ENCODE measurements around the gene SMC4. TPM values are rescaled to one million over a fixed set of nuclear protein-coding genes. Genes with fewer than 3 reads are reported as not detected.

Gene SMC4
- total RNA-seq, 1 experiment from 2014 or later, result 183 TPM

GRCh38 chr3:160365869-160366522 lies 33.5 kb upstream of the SMC4 start:
- Histone ChIP-seq H3F3A (ENCODE audit: low read length, unreplicated experiment) (no peaks in the 10 kb centered on the region), H3K4me2 (ENCODE audit: low read length) (no peak overlapping the region), H3K9ac (ENCODE audit: low read length) (no peak overlapping the region), H3K27me3 (ENCODE audit: low read length) (no peaks in the 10 kb centered on the region), H3K9me2 (replicated peaks; ENCODE audit: low read length) (no peaks in the 10 kb centered on the region), H3K9me3 (ENCODE audit: low read length) (no peaks in the 10 kb centered on the region), H3K27ac (ENCODE audit: low read length) (no peak overlapping the region), H2AFZ (ENCODE audit: low read length) (no peak overlapping the region), H3K4me3 (ENCODE audit: low read length) (no peak overlapping the region), H4K20me1 (ENCODE audit: low read length) (no peaks in the 10 kb centered on the region), H3K4me1 (ENCODE audit: insufficient read depth, low read length) (no peaks in the 10 kb centered on the region), H3K36me3 (ENCODE audit: low read depth, low read length) (no peaks in the 10 kb centered on the region), H3K79me2 (ENCODE audit: low read length) (no peaks in the 10 kb centered on the region)
- no peak for DNase-seq
- POLR2A ChIA-PET (ENCODE audit: unreplicated experiment), result no interaction called here
- intact Hi-C loops (cut with micrococcal nuclease), result no loop called here
- CTCF ChIA-PET, result no interaction called here
- no TSS peak for BruUV-seq (replicated peaks)
- ATAC-seq, result no peak
- no peak for TF ChIP-seq CTCF (conservative IDR thresholded peaks at IDR 0.05; ENCODE audit: low read depth, low read length)
- no peak for TF ChIP-seq EZH2 (IDR thresholded peaks at IDR 0.05; ENCODE audit: low read length, unreplicated experiment)
- no peak for TF ChIP-seq EZH2phosphoT487 (IDR thresholded peaks at IDR 0.05; ENCODE audit: borderline replicate concordance, low read length)

GRCh38 chr3:160368804-160369203 lies 30.6 kb upstream of the SMC4 start:
- peak; percentile 63 for ATAC-seq
- no peaks in the 10 kb centered on the region for H3K9me2 ChIP-seq (replicated peaks; ENCODE audit: low read length)
- H3K27ac ChIP-seq (ENCODE audit: low read length), result no peak overlapping the region
- intact Hi-C loops (cut with micrococcal nuclease), result no loop called here
- no peak overlapping the region for H3K9ac ChIP-seq (ENCODE audit: low read length)
- H3K4me1 ChIP-seq (ENCODE audit: insufficient read depth, low read length), result peaks cover 15% of the 10 kb centered on the region
- TF ChIP-seq CTCF (conservative IDR thresholded peaks at IDR 0.05; ENCODE audit: low read depth, low read length) (no peak), EZH2 (IDR thresholded peaks at IDR 0.05; ENCODE audit: low read length, unreplicated experiment) (no peak), EZH2phosphoT487 (IDR thresholded peaks at IDR 0.05; ENCODE audit: borderline replicate concordance, low read length) (no peak)
- no peaks in the 10 kb centered on the region for H3K36me3 ChIP-seq (ENCODE audit: low read depth, low read length)
- no peaks in the 10 kb centered on the region for H4K20me1 ChIP-seq (ENCODE audit: low read length)
- CTCF ChIA-PET, result no interaction called here
- no peak overlapping the region for H2AFZ ChIP-seq (ENCODE audit: low read length)
- no peaks in the 10 kb centered on the region for H3F3A ChIP-seq (ENCODE audit: low read length, unreplicated experiment)
- H3K79me2 ChIP-seq (ENCODE audit: low read length), result no peaks in the 10 kb centered on the region
- no peaks in the 10 kb centered on the region for H3K27me3 ChIP-seq (ENCODE audit: low read length)
- no peaks in the 10 kb centered on the region for H3K9me3 ChIP-seq (ENCODE audit: low read length)
- H3K4me3 ChIP-seq (ENCODE audit: low read length), result no peak overlapping the region
- POLR2A ChIA-PET (ENCODE audit: unreplicated experiment), result interaction anchor here (0.6 kb wide), 1 partner anchor 601 kb away, joined by 8 read pairs; no protein-coding TSS in a partner anchor
- no TSS peak for BruUV-seq (replicated peaks)
- H3K4me2 ChIP-seq (ENCODE audit: low read length), result no peak overlapping the region
- peak; percentile 9 for DNase-seq

- Histone ChIP-seq H4K20me1 (ENCODE audit: low read length) (no peaks in the 10 kb centered on the region), H3K4me2 (ENCODE audit: low read length) (no peak overlapping the region), H3K9me3 (ENCODE audit: low read length) (no peaks in the 10 kb centered on the region), H3K4me1 (ENCODE audit: insufficient read depth, low read length) (peaks cover 25% of the 10 kb centered on the region), H2AFZ (ENCODE audit: low read length) (no peak overlapping the region), H3K9ac (ENCODE audit: low read length) (no peak overlapping the region), H3K27ac (ENCODE audit: low read length) (no peak overlapping the region), H3K4me3 (ENCODE audit: low read length) (no peak overlapping the region), H3K27me3 (ENCODE audit: low read length) (no peaks in the 10 kb centered on the region), H3K79me2 (ENCODE audit: low read length) (no peaks in the 10 kb centered on the region), H3F3A (ENCODE audit: low read length, unreplicated experiment) (no peaks in the 10 kb centered on the region), H3K9me2 (replicated peaks; ENCODE audit: low read length) (no peaks in the 10 kb centered on the region), H3K36me3 (ENCODE audit: low read depth, low read length) (no peaks in the 10 kb centered on the region)
- intact Hi-C loops (cut with micrococcal nuclease), result no loop called here
- ATAC-seq (no peak), DNase-seq (no peak)
- POLR2A ChIA-PET (ENCODE audit: unreplicated experiment), result no interaction called here
- CTCF ChIA-PET, result no interaction called here
- TF ChIP-seq EZH2 (IDR thresholded peaks at IDR 0.05; ENCODE audit: low read length, unreplicated experiment) (no peak), EZH2phosphoT487 (IDR thresholded peaks at IDR 0.05; ENCODE audit: borderline replicate concordance, low read length) (no peak), CTCF (conservative IDR thresholded peaks at IDR 0.05; ENCODE audit: low read depth, low read length) (no peak)
- BruUV-seq (replicated peaks), result no TSS peak
Measured at GRCh38 chr3:160369784-160370183, 29.7 kb upstream of the SMC4 start.
